ENCODE data around the gene LTO1.

The LTO1 gene

DNA sequence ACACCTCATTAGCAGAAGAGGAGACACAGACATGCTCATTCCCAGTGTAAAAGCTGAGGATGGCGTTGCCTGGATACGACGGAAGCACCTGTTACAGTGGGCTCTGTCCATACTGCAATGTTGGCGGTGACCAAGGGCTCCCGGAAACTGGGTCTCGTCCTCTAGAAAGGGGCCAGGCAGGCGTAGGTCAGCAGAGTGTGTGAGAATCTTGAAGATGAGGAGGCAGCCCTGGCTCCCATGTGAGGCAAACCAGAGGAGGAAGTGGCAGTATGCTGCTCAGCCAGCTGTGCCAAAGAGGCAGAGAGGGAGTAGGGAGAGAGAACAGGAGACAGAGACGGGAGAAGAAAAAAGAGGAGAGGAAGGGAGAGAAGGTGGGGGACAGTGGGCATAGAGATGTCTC lies 10.3 kb downstream of the LTO1 start:
- H3K27ac ChIP-seq = no peak overlapping the region
- TF ChIP-seq, protein P1, sequence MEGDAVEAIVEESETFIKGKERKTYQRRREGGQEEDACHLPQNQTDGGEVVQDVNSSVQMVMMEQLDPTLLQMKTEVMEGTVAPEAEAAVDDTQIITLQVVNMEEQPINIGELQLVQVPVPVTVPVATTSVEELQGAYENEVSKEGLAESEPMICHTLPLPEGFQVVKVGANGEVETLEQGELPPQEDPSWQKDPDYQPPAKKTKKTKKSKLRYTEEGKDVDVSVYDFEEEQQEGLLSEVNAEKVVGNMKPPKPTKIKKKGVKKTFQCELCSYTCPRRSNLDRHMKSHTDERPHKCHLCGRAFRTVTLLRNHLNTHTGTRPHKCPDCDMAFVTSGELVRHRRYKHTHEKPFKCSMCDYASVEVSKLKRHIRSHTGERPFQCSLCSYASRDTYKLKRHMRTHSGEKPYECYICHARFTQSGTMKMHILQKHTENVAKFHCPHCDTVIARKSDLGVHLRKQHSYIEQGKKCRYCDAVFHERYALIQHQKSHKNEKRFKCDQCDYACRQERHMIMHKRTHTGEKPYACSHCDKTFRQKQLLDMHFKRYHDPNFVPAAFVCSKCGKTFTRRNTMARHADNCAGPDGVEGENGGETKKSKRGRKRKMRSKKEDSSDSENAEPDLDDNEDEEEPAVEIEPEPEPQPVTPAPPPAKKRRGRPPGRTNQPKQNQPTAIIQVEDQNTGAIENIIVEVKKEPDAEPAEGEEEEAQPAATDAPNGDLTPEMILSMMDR (conservative IDR thresholded peaks at IDR 0.05) = no peak

- TF ChIP-seq, protein P1 (conservative IDR thresholded peaks at IDR 0.05) = no peak
- no peak overlapping the region for H3K27ac ChIP-seq
Observed at GRCh38 chr11:69664103-69664775, 10.9 kb downstream of the LTO1 start.

DNA sequence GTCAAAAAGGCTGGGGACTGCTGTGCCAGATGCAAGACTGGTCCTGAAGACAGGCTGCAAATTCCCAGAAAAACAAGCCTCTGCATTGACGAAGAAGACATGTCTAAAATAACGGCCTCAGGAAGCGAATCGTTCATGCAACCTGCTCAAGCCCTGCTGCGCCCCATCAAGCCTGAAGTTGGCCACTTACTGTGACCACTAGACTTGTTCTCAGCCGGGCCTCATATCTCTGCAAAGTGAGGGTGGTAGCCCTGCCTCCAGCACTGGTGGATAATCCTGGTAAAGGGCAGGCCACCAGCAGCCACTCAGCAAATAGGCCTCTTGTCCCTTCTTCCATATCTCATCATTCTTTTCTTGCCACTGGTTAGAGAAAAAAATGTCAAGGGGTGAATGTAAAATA lies 11.8 kb downstream of the LTO1 start:
- H3K27ac ChIP-seq = no peak overlapping the region
- TF ChIP-seq, protein P1 (conservative IDR thresholded peaks at IDR 0.05) = no peak

DNA sequence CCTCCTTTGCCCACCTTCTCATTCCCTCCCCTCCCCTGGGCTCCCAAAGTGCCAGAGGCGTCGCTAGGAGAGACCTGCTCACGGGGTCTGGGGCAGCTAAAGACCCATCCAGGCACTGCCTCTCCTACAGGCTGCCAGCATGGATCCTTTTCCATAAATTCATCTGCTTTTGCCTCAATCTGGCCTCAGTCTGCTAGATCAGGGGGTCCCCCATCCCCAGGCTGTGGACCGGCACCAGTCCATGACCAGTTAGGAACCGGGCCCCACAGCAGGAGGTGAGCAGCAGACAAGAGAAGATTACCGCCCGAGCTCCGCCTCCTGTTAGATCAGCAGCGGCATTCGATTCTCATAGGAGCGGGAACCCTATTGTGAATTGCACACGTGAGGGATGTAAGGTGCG lies 12.3 kb downstream of the LTO1 start:
- no peak overlapping the region for H3K27ac ChIP-seq
- TF ChIP-seq, protein P1 (conservative IDR thresholded peaks at IDR 0.05) = no peak

GRCh38 chr11:69662021-69662698 lies 13.0 kb downstream of the LTO1 start:
- TF ChIP-seq, protein P1 (conservative IDR thresholded peaks at IDR 0.05) = peak; percentile 45
- no peak overlapping the region for H3K27ac ChIP-seq

DNA sequence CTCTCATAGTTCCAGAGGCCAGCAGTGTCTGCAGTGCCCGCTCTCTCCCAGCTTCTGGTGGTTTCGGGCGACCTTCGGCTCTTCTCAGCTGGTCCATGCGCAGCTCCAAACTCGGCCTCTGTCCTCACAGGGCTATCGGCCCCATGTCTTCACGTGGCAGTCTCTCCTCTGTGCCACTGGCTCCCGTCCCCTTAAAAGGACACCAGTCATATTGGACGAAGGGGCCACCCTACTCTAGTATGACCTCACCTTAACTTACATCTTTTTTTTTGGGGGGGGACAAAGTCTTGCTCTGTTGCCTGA lies 13.8 kb downstream of the LTO1 start:
- H3K27ac ChIP-seq = no peak overlapping the region
- TF ChIP-seq, protein P1 (conservative IDR thresholded peaks at IDR 0.05) = no peak

- TF ChIP-seq, protein P1 (conservative IDR thresholded peaks at IDR 0.05) = no peak
- H3K27ac ChIP-seq = no peak overlapping the region
Observed at GRCh38 chr11:69660001-69660500, 15.1 kb downstream of the LTO1 start.
